Measurements from ENCODE around the gene TCF4.

DNA sequence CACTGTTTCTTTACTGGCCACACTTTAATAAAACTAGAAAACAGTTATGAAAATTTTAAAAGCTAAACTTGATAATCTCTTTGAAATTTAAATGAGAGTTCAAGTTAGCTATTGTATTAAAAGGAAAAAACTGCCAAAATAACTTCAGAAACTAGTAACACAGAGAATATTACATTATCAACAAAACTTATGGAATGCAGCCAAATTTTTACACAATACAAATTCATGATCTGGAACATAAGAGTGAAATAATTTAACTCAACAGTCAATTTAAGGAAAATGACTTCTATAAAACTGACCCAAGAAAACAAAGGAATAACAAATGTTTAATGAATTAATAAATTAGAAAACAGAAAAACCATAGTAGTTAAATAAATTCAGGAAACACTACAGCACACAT, 65.0 kb downstream of the TCF4 start:
- TF ChIP-seq CTCF (IDR thresholded peaks at IDR 0.05) (no peak), POLR2A (IDR thresholded peaks at IDR 0.05) (no peak)
